Neural cell (in vitro differentiated cells): ENCODE measurements around the gene EHD1. TPM values are rescaled to one million over a fixed set of nuclear protein-coding genes. Genes with fewer than 3 reads are reported as not detected.

Experiments
- H2AFZ ChIP-seq: fragments of 200-600, 300-800 bp; sonication (generic), shearing (Covaris generic); 2 replicates; pipeline ENCODE4 v1.6.0; 2014; ENCODE audit warnings: low read depth, mild to moderate bottlenecking, antibody characterized with exemption, low read length, moderate library complexity
- H3F3A ChIP-seq: fragments of 200-600 bp; shearing (Covaris generic); 2 replicates; pipeline ENCODE4 v1.6.1; 2016; ENCODE audit warnings: mild to moderate bottlenecking, moderate library complexity, mixed read lengths, antibody characterized with exemption, low read length; ENCODE audit not compliant: insufficient read depth, poor library complexity, severe bottlenecking
- H3K27ac ChIP-seq: fragments of 200-600, 300-800 bp; sonication (generic), shearing (Covaris generic); 2 replicates; pipeline ENCODE4 v1.5.1; 2014; ENCODE audit warnings: mild to moderate bottlenecking, low read length, moderate library complexity
- H3K27me3 ChIP-seq: fragments of 300-800, 200-600 bp; sonication (generic), shearing (Covaris generic); 2 replicates; pipeline ENCODE4 v1.6.0; 2014; ENCODE audit warnings: mild to moderate bottlenecking, low read depth, low read length, moderate library complexity; ENCODE audit not compliant: insufficient read depth
- H3K36me3 ChIP-seq: fragments of 300-800, 200-600 bp; sonication (generic), shearing (Covaris generic); 2 replicates; pipeline ENCODE4 v1.5.1; 2014; ENCODE audit warnings: mild to moderate bottlenecking, antibody characterized with exemption, low read length, moderate library complexity; ENCODE audit not compliant: insufficient read depth
- H3K4me2 ChIP-seq: fragments of 300-800, 200-600 bp; sonication (generic), shearing (Covaris generic); 2 replicates; pipeline ENCODE4 v1.6.0; 2014; ENCODE audit warnings: mild to moderate bottlenecking, low read length
- H3K4me3 ChIP-seq: fragments of 300-800, 200-600 bp; sonication (generic), shearing (Covaris generic); 2 replicates; pipeline ENCODE4 v1.5.1; 2014; ENCODE audit warnings: mild to moderate bottlenecking, low read length, moderate library complexity
- H3K79me2 ChIP-seq: fragments of 200-600 bp; shearing (Covaris generic); replicated peaks from 2 replicates; pipeline ENCODE4 v1.6.0; 2014; ENCODE audit warnings: mild to moderate bottlenecking, low read length, moderate library complexity; ENCODE audit not compliant: insufficient read depth
- H3K9ac ChIP-seq: fragments of 300-800, 200-600 bp; sonication (generic), shearing (Covaris generic); 2 replicates; pipeline ENCODE4 v1.6.1; 2016; ENCODE audit warnings: mild to moderate bottlenecking, low read length, mixed read lengths
- H3K9me2 ChIP-seq: fragments of 200-600 bp; shearing (Covaris generic); 2 replicates; pipeline ENCODE4 v1.6.1; 2016; ENCODE audit warnings: mild to moderate bottlenecking, low read length, mixed read lengths; ENCODE audit not compliant: insufficient read depth
- H3K9me3 ChIP-seq: fragments of 200-600, 300-800 bp; sonication (generic), shearing (Covaris generic); 2 replicates; pipeline ENCODE4 v1.6.1; 2016; ENCODE audit warnings: mild to moderate bottlenecking, mixed run types, low read length, moderate library complexity, mixed read lengths
- H4K20me1 ChIP-seq: fragments of 200-600 bp; shearing (Covaris generic); 2 replicates; pipeline ENCODE4 v1.6.1; 2016; ENCODE audit warnings: mild to moderate bottlenecking, mixed run types; ENCODE audit not compliant: insufficient read depth
- CTCF ChIP-seq: fragments of 450-650 bp; IDR thresholded peaks from 2 replicates; pipeline ENCODE4 v1.5.1; 2014; ENCODE audit warnings: antibody characterized with exemption, mild to moderate bottlenecking, moderate library complexity; ENCODE audit not compliant: poor library complexity, severe bottlenecking
- EP300 ChIP-seq: fragments of 450-650 bp; conservative IDR thresholded peaks from 2 replicates; pipeline ENCODE4 v1.6.1; 2014; ENCODE audit warnings: antibody characterized with exemption, mild to moderate bottlenecking, moderate library complexity; ENCODE audit not compliant: poor library complexity, severe bottlenecking
- EZH2 ChIP-seq: fragments of 200-600, 300-800 bp; shearing (Covaris generic), sonication (generic); IDR thresholded peaks from 2 replicates; pipeline ENCODE4 v1.6.1; 2014; ENCODE audit warnings: antibody characterized with exemption, low read length, borderline replicate concordance, mild to moderate bottlenecking; ENCODE audit not compliant: insufficient read depth, poor library complexity, severe bottlenecking
- MXI1 ChIP-seq: fragments of 450-650 bp; conservative IDR thresholded peaks from 2 replicates; pipeline ENCODE4 v1.6.1; 2014; ENCODE audit warnings: antibody characterized with exemption, mild to moderate bottlenecking; ENCODE audit not compliant: poor library complexity, severe bottlenecking
- POLR2AphosphoS5 ChIP-seq: IDR thresholded peaks from 2 replicates; pipeline ENCODE4 v1.6.1; 2012
- RAD21 ChIP-seq: fragments of 450-650 bp; conservative IDR thresholded peaks from 2 replicates; pipeline ENCODE4 v1.6.1; 2014; ENCODE audit warnings: antibody characterized with exemption, mild to moderate bottlenecking, moderate library complexity
- REST ChIP-seq: IDR thresholded peaks from 2 replicates; pipeline ENCODE4 v1.6.1; 2012; ENCODE audit warnings: borderline replicate concordance
- SMC3 ChIP-seq: fragments of 450-650 bp; conservative IDR thresholded peaks from 2 replicates; pipeline ENCODE4 v1.6.1; 2014; ENCODE audit warnings: antibody characterized with exemption, mild to moderate bottlenecking, moderate library complexity; ENCODE audit not compliant: poor library complexity
- TAF1 ChIP-seq: IDR thresholded peaks from 2 replicates; pipeline ENCODE4 v1.6.1; 2012; ENCODE audit warnings: low read depth
- polyA plus RNA-seq: library from polyadenylated mRNA; depleted of rRNA; stranded (reverse); fragments of >200 nt; gene quantifications from 2 replicates; pipeline ENCODE4 v1.2.3, GENCODE V29; 2014

The EHD1 gene
- polyA plus RNA-seq, 1 donor from 2014 or later = 26.4 TPM

- Histone ChIP-seq H3F3A (no peaks in the 10 kb centered on the region), H2AFZ (no peak overlapping the region), H3K36me3 (no peaks in the 10 kb centered on the region), H3K9me2 (no peaks in the 10 kb centered on the region), H3K27me3 (peaks cover 25% of the 10 kb centered on the region), H3K4me3 (no peak overlapping the region), H3K9me3 (no peaks in the 10 kb centered on the region), H3K9ac (no peak overlapping the region), H3K27ac (no peak overlapping the region), H3K79me2 (no peaks in the 10 kb centered on the region), H4K20me1 (no peaks in the 10 kb centered on the region), H3K4me2 (no peak overlapping the region)
- TF ChIP-seq REST (no peak), RAD21 (no peak), MXI1 (no peak), POLR2AphosphoS5 (no peak), EZH2 (no peak), TAF1 (no peak)
Observed at GRCh38 chr11:64845129-64845775, 33.2 kb downstream of the EHD1 start.

DNA sequence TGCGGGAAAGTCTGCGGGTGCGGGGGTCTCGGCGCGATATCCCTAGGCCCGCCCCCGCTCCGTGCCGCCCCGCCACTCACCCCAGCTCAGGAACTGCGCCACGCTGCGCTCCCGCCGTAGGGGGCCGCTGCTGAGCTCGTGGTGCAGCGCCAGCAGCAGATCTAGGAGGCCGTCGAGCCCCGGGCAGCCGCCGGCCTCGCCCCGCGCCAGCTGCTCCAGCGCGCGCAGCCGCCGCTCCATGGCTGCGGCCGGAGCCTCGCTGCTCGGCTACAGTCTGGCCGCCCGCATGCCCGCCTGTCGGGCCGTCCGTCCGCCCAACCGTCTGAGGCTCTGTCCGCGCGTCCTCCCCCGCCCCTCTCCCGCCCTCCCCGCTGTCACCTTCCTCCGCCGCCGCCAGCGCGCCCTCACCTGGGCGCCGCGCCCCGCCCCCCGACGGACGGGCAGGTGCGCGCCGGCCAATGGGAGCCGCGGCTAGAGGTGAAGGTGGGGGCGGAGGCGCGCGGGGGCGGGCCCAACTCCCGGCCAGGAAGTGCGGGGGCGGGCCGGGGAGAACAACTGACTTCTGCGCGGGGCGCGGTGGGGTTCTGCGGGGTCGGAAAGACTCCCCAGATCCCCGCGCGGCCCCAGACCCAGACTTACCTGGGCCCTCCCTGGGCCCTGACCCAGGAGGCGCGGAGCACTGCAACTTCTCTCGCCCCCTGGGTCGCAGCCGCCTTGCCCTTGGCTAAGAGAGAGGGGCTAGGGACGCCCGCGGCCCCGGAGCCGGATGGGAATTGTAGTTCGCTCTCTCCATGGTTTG, 33.9 kb downstream of the EHD1 start, which contains the start of gene CDC42BPG:
CDC42BPG (minus strand) TSS at position 324 of the 799 bp plus-strand sequence; CDS start at position 240, 84 bp downstream.
- Histone ChIP-seq H3K9me2 (no peaks in the 10 kb centered on the region), H3K27ac (no peak within 1 kb of the TSS), H3K4me3 (peak within 1 kb of the TSS; percentile 21), H3K36me3 (no peaks in the 10 kb centered on the region), H3K4me2 (no peak within 1 kb of the TSS), H3F3A (no peaks in the 10 kb centered on the region), H3K79me2 (no peaks in the 10 kb centered on the region), H4K20me1 (no peaks in the 10 kb centered on the region), H3K9me3 (no peaks in the 10 kb centered on the region), H3K27me3 (peaks cover 25% of the 10 kb centered on the region), H3K9ac (no peak within 1 kb of the TSS), H2AFZ (no peak within 1 kb of the TSS)
- TF ChIP-seq CTCF = peak; percentile 62
- TF ChIP-seq RAD21 = peak; percentile 13
- TF ChIP-seq EZH2 = no peak
- no peak for TF ChIP-seq MXI1
- TF ChIP-seq SMC3 = peak; percentile 13
- TF ChIP-seq POLR2AphosphoS5 = no peak
- no peak for TF ChIP-seq REST
- TF ChIP-seq EP300 = no peak
- no peak for TF ChIP-seq TAF1
